ENCODE measurements around the gene PTPRK. TPM values are rescaled to one million over a fixed set of nuclear protein-coding genes. Genes with fewer than 3 reads are reported as not detected.

Gene PTPRK
- total and polyA plus RNA-seq, 2 of the 13 experiments (the other 11 are each of a cell fraction or from before 2014, with no cell fraction given): 43.6 to 98.3 TPM

- TF ChIP-seq ZBTB40 (IDR thresholded peaks at IDR 0.05) (no peak), ZBTB40 (CRISPR knock-in tag; IDR thresholded peaks at IDR 0.05) (no peak), ZNF775 (CRISPR knock-in tag; IDR thresholded peaks at IDR 0.05; ENCODE audit: borderline replicate concordance) (no peak), ZNF350 (CRISPR knock-in tag; IDR thresholded peaks at IDR 0.05; ENCODE audit: borderline replicate concordance, low read depth) (no peak), ZBTB43 (CRISPR knock-in tag; conservative IDR thresholded peaks at IDR 0.05) (no peak), HINFP (CRISPR knock-in tag; IDR thresholded peaks at IDR 0.05; ENCODE audit: low read depth) (no peak), SRSF9 (IDR thresholded peaks at IDR 0.05; ENCODE audit: borderline replicate concordance, insufficient read depth, low read depth, low read length, poor library complexity, severe bottlenecking) (no peak), HDAC6 (IDR thresholded peaks at IDR 0.05; ENCODE audit: low read depth, low read length) (no peak), DRAP1 (CRISPR knock-in tag; IDR thresholded peaks at IDR 0.05) (no peak), ZNF512 (CRISPR knock-in tag; IDR thresholded peaks at IDR 0.05) (no peak), KLF9 (CRISPR knock-in tag; IDR thresholded peaks at IDR 0.05; ENCODE audit: low read depth) (no peak), FOXM1 (CRISPR knock-in tag; IDR thresholded peaks at IDR 0.05) (no peak), ATF7 (IDR thresholded peaks at IDR 0.05) (peak; percentile 91), ATF7 (CRISPR knock-in tag; IDR thresholded peaks at IDR 0.05) (no peak)
These were observed 64.4 kb downstream of the PTPRK start (continued) for GRCh38 chr6:128455959-128456358.

Measured in HepG2 (cell line).